ENCODE results near the gene ATP6V0E1. TPM values are rescaled to one million over a fixed set of nuclear protein-coding genes. Genes with fewer than 3 reads are reported as not detected.

Gene ATP6V0E1
- total RNA-seq: 261 and 282 TPM in 2 replicates
- long read RNA-seq, transcript ATP6V0E1-203 (4 exons, 1,433 nt): major isoform, 230 of 235 reads
- long read RNA-seq, partial matches to known transcripts: 1 of 235 reads
- long read RNA-seq, other reads (novel, unspliced or antisense): 3 of 235 reads

DNA sequence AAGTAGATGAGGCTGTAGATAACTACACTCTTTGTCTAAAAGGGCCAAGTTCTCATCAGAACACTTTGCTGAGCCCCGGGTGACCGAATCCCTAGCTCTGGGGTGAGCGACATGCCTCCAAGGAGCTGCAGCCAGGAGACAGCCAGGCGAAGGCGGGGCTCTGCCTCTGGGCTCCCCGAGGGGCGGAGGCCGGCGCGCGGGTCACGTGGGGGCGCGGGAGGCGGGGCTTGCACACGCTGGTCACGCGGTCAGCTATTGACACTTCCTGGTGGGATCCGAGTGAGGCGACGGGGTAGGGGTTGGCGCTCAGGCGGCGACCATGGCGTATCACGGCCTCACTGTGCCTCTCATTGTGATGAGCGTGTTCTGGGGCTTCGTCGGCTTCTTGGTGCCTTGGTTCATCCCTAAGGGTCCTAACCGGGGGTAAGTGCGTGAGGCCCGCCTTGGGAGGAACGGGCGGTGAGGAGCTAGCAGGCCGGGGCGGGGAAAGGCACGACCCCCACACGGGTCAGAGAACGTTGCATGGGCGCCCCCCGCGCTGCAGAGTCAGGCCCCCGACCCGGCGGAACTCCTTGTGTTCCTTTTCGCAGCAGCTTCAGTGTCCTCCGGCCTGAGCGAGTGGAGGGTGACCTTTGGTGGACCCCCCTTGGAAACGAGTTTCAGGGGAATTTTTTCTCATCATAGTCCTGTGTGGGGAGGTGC, at the start of gene ATP6V0E1:
Gene ATP6V0E1, plus strand, starts transcription at position 230 of the 702 bp plus-strand sequence. Its CDS starts 90 bp downstream, at position 320.
- DNase-seq (ENCODE audit: extremely low spot score, unreplicated experiment): peak; percentile 98
- Mint-ChIP-seq H3K27me3 (ENCODE audit: unreplicated experiment) (no peaks in the 10 kb centered on the region), H3K36me3 (ENCODE audit: unreplicated experiment) (peaks cover 9% of the 10 kb centered on the region), H3K4me3 (ENCODE audit: unreplicated experiment) (peak within 1 kb of the TSS; percentile 96), H3K4me1 (ENCODE audit: unreplicated experiment) (peaks cover 19% of the 10 kb centered on the region), H3K9me3 (ENCODE audit: unreplicated experiment) (no peaks in the 10 kb centered on the region), H3K27ac (ENCODE audit: unreplicated experiment) (peak within 1 kb of the TSS; percentile 98)
- TF ChIP-seq, protein P1, sequence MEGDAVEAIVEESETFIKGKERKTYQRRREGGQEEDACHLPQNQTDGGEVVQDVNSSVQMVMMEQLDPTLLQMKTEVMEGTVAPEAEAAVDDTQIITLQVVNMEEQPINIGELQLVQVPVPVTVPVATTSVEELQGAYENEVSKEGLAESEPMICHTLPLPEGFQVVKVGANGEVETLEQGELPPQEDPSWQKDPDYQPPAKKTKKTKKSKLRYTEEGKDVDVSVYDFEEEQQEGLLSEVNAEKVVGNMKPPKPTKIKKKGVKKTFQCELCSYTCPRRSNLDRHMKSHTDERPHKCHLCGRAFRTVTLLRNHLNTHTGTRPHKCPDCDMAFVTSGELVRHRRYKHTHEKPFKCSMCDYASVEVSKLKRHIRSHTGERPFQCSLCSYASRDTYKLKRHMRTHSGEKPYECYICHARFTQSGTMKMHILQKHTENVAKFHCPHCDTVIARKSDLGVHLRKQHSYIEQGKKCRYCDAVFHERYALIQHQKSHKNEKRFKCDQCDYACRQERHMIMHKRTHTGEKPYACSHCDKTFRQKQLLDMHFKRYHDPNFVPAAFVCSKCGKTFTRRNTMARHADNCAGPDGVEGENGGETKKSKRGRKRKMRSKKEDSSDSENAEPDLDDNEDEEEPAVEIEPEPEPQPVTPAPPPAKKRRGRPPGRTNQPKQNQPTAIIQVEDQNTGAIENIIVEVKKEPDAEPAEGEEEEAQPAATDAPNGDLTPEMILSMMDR (IDR thresholded peaks at IDR 0.05): no peak

- Mint-ChIP-seq H3K9me3 (ENCODE audit: unreplicated experiment) (no peaks in the 10 kb centered on the region), H3K4me3 (ENCODE audit: unreplicated experiment) (no peak overlapping the region), H3K27me3 (ENCODE audit: unreplicated experiment) (no peaks in the 10 kb centered on the region), H3K27ac (ENCODE audit: unreplicated experiment) (no peak overlapping the region), H3K4me1 (ENCODE audit: unreplicated experiment) (peaks cover 21% of the 10 kb centered on the region), H3K36me3 (ENCODE audit: unreplicated experiment) (peaks cover 19% of the 10 kb centered on the region)
- TF ChIP-seq, protein P1 (IDR thresholded peaks at IDR 0.05): no peak
- DNase-seq (ENCODE audit: extremely low spot score, unreplicated experiment): no peak
Observed at GRCh38 chr5:172935096-172935495, 48.5 kb upstream of the ATP6V0E1 start.

GRCh38 chr5:172936401-172936800, 47.2 kb upstream of the ATP6V0E1 start:
- Mint-ChIP-seq H3K27me3 (ENCODE audit: unreplicated experiment) (no peaks in the 10 kb centered on the region), H3K36me3 (ENCODE audit: unreplicated experiment) (peaks cover 23% of the 10 kb centered on the region), H3K27ac (ENCODE audit: unreplicated experiment) (peak overlapping the region; percentile 18), H3K4me1 (ENCODE audit: unreplicated experiment) (peaks cover 10% of the 10 kb centered on the region), H3K9me3 (ENCODE audit: unreplicated experiment) (no peaks in the 10 kb centered on the region), H3K4me3 (ENCODE audit: unreplicated experiment) (no peak overlapping the region)
- TF ChIP-seq, protein P1 (IDR thresholded peaks at IDR 0.05): no peak
- no peak for DNase-seq (ENCODE audit: extremely low spot score, unreplicated experiment)

DNA sequence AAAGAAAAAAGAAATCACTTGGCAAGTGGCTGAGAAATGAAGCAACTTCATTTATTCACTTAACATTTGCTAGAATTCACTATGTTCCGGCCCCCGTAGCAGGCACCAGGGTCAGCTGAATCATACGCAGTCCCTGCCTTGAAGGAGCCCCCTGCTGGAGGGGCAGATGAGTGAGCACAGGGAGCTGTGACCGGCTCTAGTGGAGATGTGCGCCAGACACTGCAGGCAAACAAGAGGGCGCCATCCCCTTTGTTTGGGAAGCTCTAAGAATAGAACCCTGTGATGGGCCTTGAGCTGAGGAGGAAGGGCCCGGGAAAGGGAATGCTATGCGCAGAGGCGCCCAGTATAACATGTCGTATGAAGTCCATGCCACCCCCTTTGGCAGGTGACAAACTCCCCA, 44.5 kb upstream of the ATP6V0E1 start:
- Mint-ChIP-seq H3K36me3 (ENCODE audit: unreplicated experiment) (peaks cover 23% of the 10 kb centered on the region), H3K9me3 (ENCODE audit: unreplicated experiment) (no peaks in the 10 kb centered on the region), H3K4me1 (ENCODE audit: unreplicated experiment) (peaks cover 10% of the 10 kb centered on the region), H3K27ac (ENCODE audit: unreplicated experiment) (no peak overlapping the region), H3K4me3 (ENCODE audit: unreplicated experiment) (no peak overlapping the region), H3K27me3 (ENCODE audit: unreplicated experiment) (no peaks in the 10 kb centered on the region)
- DNase-seq (ENCODE audit: extremely low spot score, unreplicated experiment): no peak
- TF ChIP-seq, protein P1 (IDR thresholded peaks at IDR 0.05): peak; percentile 35

GRCh38 chr5:172939611-172940267, 43.8 kb upstream of the ATP6V0E1 start:
- H3K4me1 Mint-ChIP-seq (ENCODE audit: unreplicated experiment): peaks cover 11% of the 10 kb centered on the region
- H3K9me3 Mint-ChIP-seq (ENCODE audit: unreplicated experiment): no peaks in the 10 kb centered on the region
- H3K36me3 Mint-ChIP-seq (ENCODE audit: unreplicated experiment): peaks cover 23% of the 10 kb centered on the region
- TF ChIP-seq, protein P1 (IDR thresholded peaks at IDR 0.05): no peak
- no peak overlapping the region for H3K4me3 Mint-ChIP-seq (ENCODE audit: unreplicated experiment)
- no peak for DNase-seq (ENCODE audit: extremely low spot score, unreplicated experiment)
- no peaks in the 10 kb centered on the region for H3K27me3 Mint-ChIP-seq (ENCODE audit: unreplicated experiment)
- no peak overlapping the region for H3K27ac Mint-ChIP-seq (ENCODE audit: unreplicated experiment)
